AG04450 (cell line): ENCODE results near the gene MCM6. TPM values are rescaled to one million over a fixed set of nuclear protein-coding genes. Genes with fewer than 3 reads are reported as not detected.
"Not testable (repeated sequence)": the region's sequence is repeated elsewhere in the genome, so short reads cannot be mapped to it uniquely, and the experiment has no call there.

Experiments used
- CTCF ChIA-PET: fragments of 300-600, 350-600 bp; formaldehyde crosslinking; extraction: SDS; loops from one replicate; lab custom pipeline; 2022; ENCODE audit warnings: antibody characterized with exemption, inconsistent platforms; lab: Charles Lee
- POLR2A ChIA-PET: fragments of 350-600 bp; formaldehyde crosslinking; extraction: SDS; loops from one replicate; lab custom pipeline; 2021; ENCODE audit warnings: antibody characterized with exemption, inconsistent platforms; lab: Yijun Ruan, JAX
- DNase-seq: peaks from one replicate; pipeline ENCODE4 v3.0.0-alpha.2; 2011; ENCODE audit warnings: low read depth, low spot score
- H3K27ac ChIP-seq: one replicate; pipeline ENCODE4 v1.5.1; 2012; ENCODE audit warnings: low read depth, low read length, control low read depth
- H3K27me3 ChIP-seq: one replicate; pipeline ENCODE4 v1.6.0; 2012; ENCODE audit warnings: low read length; ENCODE audit not compliant: control insufficient read depth, insufficient read depth
- H3K4me3 ChIP-seq: 2 replicates; pipeline ENCODE4 v1.5.1; 2011; ENCODE audit warnings: mild to moderate bottlenecking, low read depth, low read length, control low read depth
- H3K9me3 ChIP-seq: 2 replicates; pipeline ENCODE4 v1.5.1; 2012; ENCODE audit warnings: low read length; ENCODE audit not compliant: control insufficient read depth, insufficient read depth
- polyA plus RNA-seq: library from polyadenylated mRNA; depleted of rRNA; stranded (reverse); fragments of >200 nt; gene quantifications from 2 replicates; pipeline ENCODE4 v1.2.3, GENCODE V29; 2011
- TF ChIP-seq, protein P1 (sequence below): IDR thresholded peaks from 2 replicates; pipeline ENCODE4 v1.5.1; 2011; ENCODE audit warnings: low read depth, low read length, control low read depth, inconsistent platforms

The MCM6 gene
- polyA plus RNA-seq, 1 experiment: 27.3 TPM

DNA sequence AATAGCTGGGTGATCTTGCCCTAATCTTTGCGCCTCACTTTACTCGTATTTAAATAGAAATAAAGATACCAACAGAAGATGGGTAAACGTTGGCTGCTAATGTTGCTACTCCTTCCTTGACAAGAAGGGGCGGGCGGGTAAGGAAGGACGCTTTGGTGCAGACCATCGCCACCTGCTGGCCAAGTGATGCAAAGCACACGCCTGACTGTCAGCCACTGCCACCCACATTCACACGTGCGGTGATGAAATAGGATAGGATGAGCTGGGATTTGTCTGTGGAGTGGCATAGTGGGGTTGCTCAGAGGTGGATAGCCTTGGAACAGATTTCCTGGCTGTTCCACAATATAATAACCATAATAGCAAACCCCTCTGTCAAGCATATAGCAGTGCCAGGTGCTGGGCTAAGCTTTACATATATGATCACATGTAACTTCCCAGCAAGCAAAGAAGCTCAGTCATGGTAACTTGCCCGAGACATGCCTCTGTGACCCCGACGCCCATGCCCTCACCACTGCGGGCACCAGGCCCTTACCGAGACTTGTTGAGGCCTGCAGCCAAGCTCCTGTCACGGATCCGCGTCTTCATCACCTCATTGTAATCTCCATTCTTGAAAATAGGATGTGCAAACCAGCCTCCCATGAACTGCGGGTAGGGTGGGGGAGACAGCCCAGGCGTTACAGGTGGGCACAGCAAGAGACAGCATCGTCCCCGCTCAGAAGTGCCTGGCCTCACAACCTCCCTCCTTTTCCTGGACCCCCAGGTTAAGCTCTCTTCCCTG, 78.6 kb downstream of the MCM6 start:
- Histone ChIP-seq H3K9me3 (peaks cover 13% of the 10 kb centered on the region), H3K27me3 (no peaks in the 10 kb centered on the region), H3K27ac (no peak overlapping the region), H3K4me3 (no peak overlapping the region)
- peak; percentile 61 for DNase-seq
- TF ChIP-seq, protein P1, sequence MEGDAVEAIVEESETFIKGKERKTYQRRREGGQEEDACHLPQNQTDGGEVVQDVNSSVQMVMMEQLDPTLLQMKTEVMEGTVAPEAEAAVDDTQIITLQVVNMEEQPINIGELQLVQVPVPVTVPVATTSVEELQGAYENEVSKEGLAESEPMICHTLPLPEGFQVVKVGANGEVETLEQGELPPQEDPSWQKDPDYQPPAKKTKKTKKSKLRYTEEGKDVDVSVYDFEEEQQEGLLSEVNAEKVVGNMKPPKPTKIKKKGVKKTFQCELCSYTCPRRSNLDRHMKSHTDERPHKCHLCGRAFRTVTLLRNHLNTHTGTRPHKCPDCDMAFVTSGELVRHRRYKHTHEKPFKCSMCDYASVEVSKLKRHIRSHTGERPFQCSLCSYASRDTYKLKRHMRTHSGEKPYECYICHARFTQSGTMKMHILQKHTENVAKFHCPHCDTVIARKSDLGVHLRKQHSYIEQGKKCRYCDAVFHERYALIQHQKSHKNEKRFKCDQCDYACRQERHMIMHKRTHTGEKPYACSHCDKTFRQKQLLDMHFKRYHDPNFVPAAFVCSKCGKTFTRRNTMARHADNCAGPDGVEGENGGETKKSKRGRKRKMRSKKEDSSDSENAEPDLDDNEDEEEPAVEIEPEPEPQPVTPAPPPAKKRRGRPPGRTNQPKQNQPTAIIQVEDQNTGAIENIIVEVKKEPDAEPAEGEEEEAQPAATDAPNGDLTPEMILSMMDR: peak; percentile 94
- ChIA-PET CTCF (interaction anchor here (0.6 to 3.6 kb wide), 40 partner anchors 9 to 821 kb away, joined by 3 to 72 read pairs (median 5); partner anchors contain the start of genes LCT and MCM6), POLR2A (interaction anchor here (1.9 kb wide), 1 partner anchor 11 kb away, joined by 6 read pairs; no protein-coding TSS in a partner anchor)

DNA sequence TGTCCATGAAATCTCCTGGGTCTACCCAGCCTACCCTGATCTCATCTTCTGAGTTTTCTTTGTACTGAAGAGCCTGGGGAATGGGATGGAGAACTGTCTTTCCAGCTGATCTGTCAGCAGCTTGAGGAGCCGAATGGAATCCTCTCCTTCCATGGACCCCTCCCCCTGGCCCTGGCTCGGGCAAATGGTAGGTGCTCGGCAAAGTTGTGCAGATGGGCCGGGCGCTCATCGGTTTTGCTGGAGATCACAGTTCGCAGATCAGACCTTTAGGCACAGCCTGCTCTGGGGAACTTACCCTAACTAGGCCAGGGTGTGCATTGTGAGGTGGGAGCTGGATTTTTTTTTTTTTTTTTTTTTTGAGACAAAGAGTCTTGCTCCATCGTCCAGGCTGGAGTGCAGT, 79.6 kb downstream of the MCM6 start:
- DNase-seq: no peak
- Histone ChIP-seq H3K27me3 (no peaks in the 10 kb centered on the region), H3K4me3 (no peak overlapping the region), H3K9me3 (peaks cover 17% of the 10 kb centered on the region), H3K27ac (no peak overlapping the region)
- ChIA-PET POLR2A (interaction anchor here (1.9 kb wide), 1 partner anchor 10 kb away, joined by 6 read pairs; no protein-coding TSS in a partner anchor), CTCF (interaction anchor here (1.1 to 3.6 kb wide), 16 partner anchors 9 to 807 kb away, joined by 4 to 72 read pairs (median 12); no protein-coding TSS in a partner anchor)
- TF ChIP-seq, protein P1: no peak

GRCh38 chr2:135795641-135796040, 80.6 kb downstream of the MCM6 start:
- POLR2A ChIA-PET: not testable (repeated sequence)
- peaks cover 16% of the 10 kb centered on the region for H3K9me3 ChIP-seq
- CTCF ChIA-PET: interaction anchor here (0.8 kb wide), 2 partner anchors 9 to 11 kb away, joined by 3 read pairs; no protein-coding TSS in a partner anchor

DNA sequence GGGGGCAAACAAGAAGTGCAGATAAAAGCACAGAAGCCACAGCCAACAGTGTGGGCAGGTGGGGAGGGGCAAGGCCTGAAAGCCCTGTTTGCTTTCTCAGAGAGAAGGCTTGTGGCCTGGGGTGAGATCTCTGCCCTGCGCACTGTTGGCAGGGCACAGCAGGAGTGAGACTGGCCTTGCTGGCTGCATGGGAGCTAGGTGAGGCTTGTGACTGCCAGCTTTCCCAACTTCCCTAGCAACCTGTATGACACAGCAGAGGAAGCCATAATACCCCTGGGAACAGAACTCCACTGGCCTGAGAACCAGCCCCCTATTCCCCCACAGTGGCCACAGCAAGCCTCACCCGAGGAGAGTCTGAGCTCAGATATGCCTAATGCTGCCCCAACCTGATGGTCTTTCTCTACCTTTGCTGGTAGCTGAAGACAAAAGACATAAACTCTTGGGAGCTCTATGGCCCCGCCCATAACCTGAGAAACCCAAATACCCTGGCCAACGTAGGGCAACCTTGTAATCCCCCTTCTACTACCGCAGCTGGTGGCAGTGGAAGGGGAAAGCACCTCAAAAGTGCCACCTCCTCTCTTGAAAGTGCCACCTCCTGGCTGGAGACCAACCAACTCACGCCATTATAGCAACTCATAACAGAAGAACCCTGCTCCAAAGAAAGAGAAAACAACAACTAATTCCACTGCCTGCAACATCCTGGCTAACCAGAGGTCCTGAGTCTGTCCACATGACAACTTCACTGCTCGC, 83.7 kb downstream of the MCM6 start:
- CTCF ChIA-PET: no interaction called here
- POLR2A ChIA-PET: no interaction called here
- no peak overlapping the region for H3K27ac ChIP-seq

More at GRCh38 chr2:135795641-135796040, 80.6 kb downstream of the MCM6 start:
- not testable (repeated sequence) for H3K27ac ChIP-seq, H3K27me3 ChIP-seq, H3K4me3 ChIP-seq, DNase-seq
- TF ChIP-seq, protein P1: 0 out of 2 replicates have a peak, but pooled peaks have one; percentile 1

More for the DNA sequence above, 83.7 kb downstream of the MCM6 start:
- no peak overlapping the region for H3K4me3 ChIP-seq
- no peaks in the 10 kb centered on the region for H3K27me3 ChIP-seq
- DNase-seq: no peak
- TF ChIP-seq, protein P1: no peak
- H3K9me3 ChIP-seq: peaks cover 9% of the 10 kb centered on the region
